Endothelial cell of umbilical vein (primary cell): Measurements from ENCODE around the gene C16orf87. TPM values are rescaled to one million over a fixed set of nuclear protein-coding genes. Genes with fewer than 3 reads are reported as not detected.

Experiments
- BruUV-seq: library from RNA; stranded (reverse); fragments of 400-500 nt; replicated peaks from 2 replicates; lab custom pipeline; 2021; lab: Mats Ljungman, UMichigan
- CTCF ChIA-PET: fragments of 300-600, 350-600 bp; sonication (Branson Sonifier 250); formaldehyde crosslinking; loops from one replicate; lab custom pipeline; 2021; ENCODE audit warnings: antibody characterized with exemption, inconsistent platforms; lab: Charles Lee
- POLR2A ChIA-PET: fragments of 300-600, 350-600 bp; sonication (Branson Sonifier 250); formaldehyde crosslinking; loops from one replicate; lab custom pipeline; 2021; ENCODE audit warnings: antibody characterized with exemption, inconsistent platforms; lab: Charles Lee
- DNase-seq: peaks from one replicate; pipeline ENCODE4 v3.0.0-alpha.2; 2011; ENCODE audit warnings: low read depth, low spot score
- FAIRE-seq: peaks from 2 replicates; lab custom pipeline; 2011; peaks lifted over from hg19 to GRCh38; lab: Jason Lieb, UNC
- H2AFZ ChIP-seq: 2 replicates; pipeline ENCODE4 v1.6.0; 2012; ENCODE audit warnings: low read depth, low read length, control low read depth, inconsistent platforms
- H3K27ac ChIP-seq: 2 replicates; pipeline ENCODE4 v1.5.1; 2011; ENCODE audit warnings: low read depth, mild to moderate bottlenecking, control low read depth, low read length, moderate library complexity; ENCODE audit not compliant: insufficient read depth
- H3K27me3 ChIP-seq, 2 experiments: 2 replicates each; pipeline versions ENCODE4 v1.6.0 to v1.6.1; 2011; ENCODE audit warnings: low read length in 2 of 2, mixed read lengths in 1 of 2; ENCODE audit not compliant: control insufficient read depth in 2 of 2, insufficient read depth in 2 of 2
- H3K36me3 ChIP-seq, 2 experiments: 2 replicates in 1 of 2; 3 replicates in 1 of 2; pipeline ENCODE4 v1.5.1; 2011; ENCODE audit warnings: low read length in 2 of 2, mild to moderate bottlenecking in 1 of 2, moderate library complexity in 1 of 2; ENCODE audit not compliant: control insufficient read depth in 2 of 2, insufficient read depth in 2 of 2; ENCODE audit errors: extremely low read depth in 1 of 2
- H3K4me1 ChIP-seq: 3 replicates; pipeline ENCODE4 v1.5.1; 2011; ENCODE audit warnings: mild to moderate bottlenecking, low read length; ENCODE audit not compliant: control insufficient read depth, insufficient read depth; ENCODE audit errors: extremely low read depth
- H3K4me2 ChIP-seq: 2 replicates; pipeline ENCODE4 v1.6.1; 2011; ENCODE audit warnings: low read length, control low read depth, mixed read lengths; ENCODE audit not compliant: insufficient read depth
- H3K4me3 ChIP-seq, 3 experiments: fragments of 200-600 bp in 1 of 3; sonication (generic), shearing (Covaris generic) in 1 of 3; replicated peaks in 1 of 3; 2 replicates each; pipeline ENCODE4 v1.5.1; 2011 to 2016; ENCODE audit warnings: control low read depth in 3 of 3, low read length in 3 of 3, mild to moderate bottlenecking in 2 of 3, inconsistent platforms in 1 of 3, low read depth in 1 of 3, moderate library complexity in 1 of 3; ENCODE audit not compliant: insufficient read depth in 1 of 3
- H3K79me2 ChIP-seq: 2 replicates; pipeline ENCODE4 v1.6.0; 2012; ENCODE audit warnings: low read length, inconsistent platforms; ENCODE audit not compliant: control insufficient read depth, insufficient read depth
- H3K9ac ChIP-seq: replicated peaks from 2 replicates; pipeline ENCODE3; 2011; ENCODE audit warnings: low read length, control low read depth; ENCODE audit not compliant: insufficient read depth; ENCODE audit errors: extremely low read depth
- H3K9me1 ChIP-seq: replicated peaks from 3 replicates; pipeline ENCODE4 v1.6.0; 2011; ENCODE audit warnings: mild to moderate bottlenecking, low read length; ENCODE audit not compliant: control insufficient read depth, insufficient read depth; ENCODE audit errors: extremely low read depth
- H3K9me3 ChIP-seq: replicated peaks from 2 replicates; pipeline ENCODE4 v1.5.1; 2012; ENCODE audit warnings: low read length, inconsistent platforms; ENCODE audit not compliant: control insufficient read depth, insufficient read depth
- H4K20me1 ChIP-seq: replicated peaks from 2 replicates; pipeline ENCODE3; 2011; ENCODE audit warnings: mild to moderate bottlenecking, low read length; ENCODE audit not compliant: control insufficient read depth, insufficient read depth; ENCODE audit errors: extremely low read depth
- EZH2 ChIP-seq: IDR thresholded peaks from 2 replicates; pipeline ENCODE4 v1.6.1; 2012; ENCODE audit warnings: borderline replicate concordance, low read depth, mild to moderate bottlenecking, moderate library complexity, low read length, inconsistent platforms; ENCODE audit not compliant: severe bottlenecking
- GATA2 ChIP-seq: IDR thresholded peaks from 2 replicates; pipeline ENCODE4 v1.7.0; 2011; ENCODE audit warnings: low read depth, mild to moderate bottlenecking, moderate library complexity, mixed read lengths, low read length; ENCODE audit not compliant: insufficient read length, insufficient read depth
- JUN ChIP-seq: IDR thresholded peaks from 2 replicates; pipeline ENCODE4 v1.6.1; 2011; ENCODE audit warnings: borderline replicate concordance, low read depth; ENCODE audit not compliant: insufficient read length, insufficient read depth
- POLR2A ChIP-seq: IDR thresholded peaks from 2 replicates; pipeline ENCODE4 v1.6.1; 2012; ENCODE audit warnings: low read depth, mild to moderate bottlenecking, control low read depth, low read length
- POLR2AphosphoS5 ChIP-seq: IDR thresholded peaks from 2 replicates; pipeline ENCODE4 v1.6.1; 2012; ENCODE audit warnings: low read depth, mild to moderate bottlenecking, control low read depth, low read length, moderate library complexity; ENCODE audit not compliant: insufficient read depth
- dilution Hi-C: fragments of 300-500 bp; cut with MboI; formaldehyde crosslinking; loops from one replicate; pipeline ENCODE4 v1.15.0; 2019; ENCODE audit warnings: low sequenced_read_pairs; ENCODE audit not compliant: extremely low pct_ligation_motif_present
- intact Hi-C: fragments of 100-400 bp; cut with micrococcal nuclease; formaldehyde crosslinking; loops from one replicate; pipeline ENCODE4 v1.10.0; 2022
- polyA plus RNA-seq, 4 experiments: library from polyadenylated mRNA; depleted of rRNA in 3 of 4; stranded (reverse) in 3 of 4; unstranded in 1 of 4; fragments of >200 nt; gene quantifications; 2 replicates each; pipeline versions ENCODE4 v1.2.1 to v1.2.3, GENCODE V29; 2011 to 2012; ENCODE audit warnings: missing spikeins in 1 of 4
- total RNA-seq: library from RNA; stranded (reverse); gene quantifications from 2 replicates; pipeline ENCODE4 v1.2.3, GENCODE V29; 2021
- TF ChIP-seq, protein P1 (sequence below), 2 donors: IDR thresholded peaks; 1 replicate in 1 of 2; 2 replicates in 1 of 2; pipeline ENCODE4 v1.5.1; 2011; ENCODE audit warnings: low read length in 2 of 2, mild to moderate bottlenecking in 2 of 2, moderate library complexity in 2 of 2, control low read depth in 1 of 2, inconsistent platforms in 1 of 2, low read depth in 1 of 2; ENCODE audit not compliant: insufficient read depth in 1 of 2; ENCODE audit errors: extremely low read depth in 1 of 2

The C16orf87 gene
- total and polyA plus RNA-seq, 2 donors (not counting 3 experiments of a cell fraction or from before 2014, with no cell fraction given): 2.4 to 8.5 TPM

DNA sequence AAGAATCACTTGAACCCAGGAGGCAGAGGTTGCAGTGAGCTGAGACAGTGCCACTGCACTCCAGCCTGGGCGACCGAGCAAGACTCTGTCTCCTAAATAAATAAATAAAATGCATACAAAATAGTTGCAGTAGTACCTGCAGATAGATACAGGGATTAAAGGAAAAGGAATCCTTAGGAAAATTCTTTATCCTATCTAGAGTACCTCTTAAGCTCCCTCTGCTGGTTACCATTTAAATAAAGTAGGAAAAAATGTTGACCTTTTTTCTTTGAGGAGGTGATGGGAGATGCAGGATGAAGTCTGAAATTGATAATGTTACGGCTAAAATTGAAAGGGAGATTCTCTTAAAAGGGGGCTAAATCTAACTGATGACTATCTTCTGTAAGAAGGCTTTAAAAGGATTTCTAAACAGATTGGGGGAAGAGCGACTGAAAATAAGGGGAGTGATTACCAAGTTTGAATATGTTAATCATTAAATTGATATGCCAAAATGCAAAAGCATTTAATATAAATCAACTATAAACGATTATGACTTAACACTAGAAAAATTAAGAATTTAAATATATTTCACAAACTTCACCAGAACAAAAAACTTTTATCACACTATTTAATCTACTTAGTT lies 29.4 kb downstream of the C16orf87 start:
- Histone ChIP-seq H3K36me3 (peaks cover 0 to 3% of the 10 kb centered on the region in 2 experiments), H4K20me1 (no peaks in the 10 kb centered on the region), H3K27me3 (no peaks in the 10 kb centered on the region), H3K9ac (no peak overlapping the region), H3K4me1 (no peaks in the 10 kb centered on the region), H2AFZ (no peak overlapping the region), H3K9me3 (no peaks in the 10 kb centered on the region), H3K9me1 (no peaks in the 10 kb centered on the region), H3K27ac (no peak overlapping the region), H3K4me3 (no peak overlapping the region), H3K79me2 (no peaks in the 10 kb centered on the region), H3K4me2 (no peak overlapping the region)
- intact Hi-C loops: loop anchor here (1.0 to 5.0 kb wide), 2 partner anchors 109 to 128 kb away; no protein-coding TSS in a partner anchor
- DNase-seq (peak; percentile 18), FAIRE-seq (no peak)
- ChIA-PET POLR2A (interaction anchor here (0.6 kb wide), 1 partner anchor 133 kb away, joined by 3 read pairs; no protein-coding TSS in a partner anchor), CTCF (interaction anchor here (0.6 to 4.6 kb wide), 23 partner anchors 8 to 1363 kb away, joined by 3 to 78 read pairs (median 5); partner anchors contain the start of genes C16orf87 and GPT2)
- TF ChIP-seq EZH2: no peak
- TF ChIP-seq, protein P1, sequence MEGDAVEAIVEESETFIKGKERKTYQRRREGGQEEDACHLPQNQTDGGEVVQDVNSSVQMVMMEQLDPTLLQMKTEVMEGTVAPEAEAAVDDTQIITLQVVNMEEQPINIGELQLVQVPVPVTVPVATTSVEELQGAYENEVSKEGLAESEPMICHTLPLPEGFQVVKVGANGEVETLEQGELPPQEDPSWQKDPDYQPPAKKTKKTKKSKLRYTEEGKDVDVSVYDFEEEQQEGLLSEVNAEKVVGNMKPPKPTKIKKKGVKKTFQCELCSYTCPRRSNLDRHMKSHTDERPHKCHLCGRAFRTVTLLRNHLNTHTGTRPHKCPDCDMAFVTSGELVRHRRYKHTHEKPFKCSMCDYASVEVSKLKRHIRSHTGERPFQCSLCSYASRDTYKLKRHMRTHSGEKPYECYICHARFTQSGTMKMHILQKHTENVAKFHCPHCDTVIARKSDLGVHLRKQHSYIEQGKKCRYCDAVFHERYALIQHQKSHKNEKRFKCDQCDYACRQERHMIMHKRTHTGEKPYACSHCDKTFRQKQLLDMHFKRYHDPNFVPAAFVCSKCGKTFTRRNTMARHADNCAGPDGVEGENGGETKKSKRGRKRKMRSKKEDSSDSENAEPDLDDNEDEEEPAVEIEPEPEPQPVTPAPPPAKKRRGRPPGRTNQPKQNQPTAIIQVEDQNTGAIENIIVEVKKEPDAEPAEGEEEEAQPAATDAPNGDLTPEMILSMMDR (IDR thresholded peaks at IDR 0.05; ENCODE audit: extremely low read depth in 1 of 2, insufficient read depth in 1 of 2, low read depth in 1 of 2, low read length in 2 of 2): peak; percentile 7 to 31
- dilution Hi-C loops: no loop called here
- no TSS peak for BruUV-seq

DNA sequence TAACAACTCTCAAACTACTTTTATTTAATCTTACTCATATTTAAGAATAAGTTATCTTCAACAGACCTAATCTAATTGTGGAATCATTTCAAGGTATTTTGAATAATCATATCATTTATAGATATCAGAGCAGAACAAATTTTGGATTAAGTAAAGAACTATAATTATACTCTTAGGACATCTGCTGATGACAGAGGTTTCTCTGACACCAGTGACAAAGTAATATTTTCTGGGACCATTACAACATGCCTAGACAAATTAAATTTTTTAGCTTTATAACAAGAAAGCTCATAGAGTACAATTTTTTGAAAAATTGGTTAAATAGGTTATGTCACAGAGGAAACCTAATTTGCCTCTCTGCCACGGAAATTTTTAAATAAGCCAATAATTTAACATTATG lies 30.5 kb downstream of the C16orf87 start:
- Histone ChIP-seq H2AFZ (no peak overlapping the region), H3K4me3 (no peak overlapping the region), H3K4me2 (no peak overlapping the region), H3K27me3 (no peaks in the 10 kb centered on the region), H3K36me3 (peaks cover 0 to 3% of the 10 kb centered on the region in 2 experiments), H3K79me2 (no peaks in the 10 kb centered on the region), H3K9me1 (no peaks in the 10 kb centered on the region), H3K9ac (no peak overlapping the region), H3K4me1 (no peaks in the 10 kb centered on the region), H3K27ac (no peak overlapping the region), H3K9me3 (no peaks in the 10 kb centered on the region), H4K20me1 (no peaks in the 10 kb centered on the region)
- intact Hi-C loops: loop anchor here (5.0 kb wide), 1 partner anchor 108 kb away; no protein-coding TSS in a partner anchor
- TF ChIP-seq, protein P1 (IDR thresholded peaks at IDR 0.05; ENCODE audit: extremely low read depth in 1 of 2, insufficient read depth in 1 of 2, low read depth in 1 of 2, low read length in 2 of 2): no peak
- TF ChIP-seq EZH2 (no peak), POLR2AphosphoS5 (no peak), GATA2 (no peak), POLR2A (no peak), JUN (no peak)
- dilution Hi-C loops: no loop called here
- ChIA-PET CTCF (interaction anchor here (1.1 to 4.6 kb wide), 10 partner anchors 9 to 1364 kb away, joined by 3 to 78 read pairs (median 6); partner anchors contain the start of gene GPT2), POLR2A (interaction anchor here (0.7 kb wide), 1 partner anchor 1590 kb away, joined by 4 read pairs; no protein-coding TSS in a partner anchor)
- FAIRE-seq: no peak
- BruUV-seq: no TSS peak
- DNase-seq: no peak
